Tibial artery (tissue), 4 donors: Measurements from ENCODE around the gene ZBTB7C.

Experiments
- DNase-seq, 2 donors: peaks; one replicate each; pipeline ENCODE4 v3.0.0-alpha.2; 2019
- H3K27ac ChIP-seq, 2 donors: fragments of 200-600 bp; sonication (generic) in 1 of 2; 1 replicate in 1 of 2; 2 replicates in 1 of 2; pipeline ENCODE4 v1.5.1; 2018 to 2019; ENCODE audit warnings: mild to moderate bottlenecking in 1 of 2
- H3K27me3 ChIP-seq, 2 donors: fragments of 200-600 bp; sonication (generic) in 1 of 2; one replicate each; pipeline versions ENCODE4 v1.5.1 to v1.6.0; 2016 to 2019
- H3K36me3 ChIP-seq, 3 donors: fragments of 200-600 bp; sonication (generic) in 2 of 3; one replicate each; pipeline ENCODE4 v1.5.1; 2016 to 2019; ENCODE audit warnings: mild to moderate bottlenecking in 2 of 3
- H3K4me1 ChIP-seq, 4 donors: fragments of 200-600 bp; sonication (generic) in 2 of 4; 1 replicate in 3 of 4; 2 replicates in 1 of 4; pipeline ENCODE4 v1.5.1; 2016 to 2019
- H3K4me3 ChIP-seq, 2 donors: fragments of 200-600 bp; sonication (generic) in 1 of 2; 1 replicate in 1 of 2; 2 replicates in 1 of 2; pipeline ENCODE4 v1.5.1; 2018 to 2019; ENCODE audit warnings: mild to moderate bottlenecking in 2 of 2
- H3K9me3 ChIP-seq, 3 donors: fragments of 200-600 bp; sonication (generic) in 1 of 3; one replicate each; pipeline ENCODE4 v1.5.1; 2016 to 2019
- CTCF ChIP-seq, 2 experiments: fragments of 200-600 bp in 1 of 2; fragments of 450-650 bp in 1 of 2; IDR thresholded peaks; one replicate each; pipeline ENCODE4 v1.5.1; 2017 to 2019; ENCODE audit warnings: antibody characterized with exemption in 2 of 2, mild to moderate bottlenecking in 1 of 2, moderate library complexity in 1 of 2
- intact Hi-C: fragments of 100-400 bp; cut with DNase I; formaldehyde crosslinking; loops from one replicate; pipeline ENCODE4 v1.15.0; 2023; ENCODE audit warnings: low total_unique reads

ZBTB7C gene

GRCh38 chr18:48031641-48032040 lies 377.5 kb downstream of the ZBTB7C start:
- intact Hi-C loops = loop anchor here (2.0 to 10.0 kb wide), 2 partner anchors 303 to 415 kb away; no protein-coding TSS in a partner anchor
- no peak for TF ChIP-seq CTCF (IDR thresholded peaks at IDR 0.05)
- peak; percentile 10 to 62 for DNase-seq
- H3K4me3 ChIP-seq = no peak overlapping the region
- no peaks in the 10 kb centered on the region for H3K27me3 ChIP-seq
- no peak overlapping the region for H3K27ac ChIP-seq
- H3K9me3 ChIP-seq = no peaks in the 10 kb centered on the region
- peaks cover 0 to 7% (median 0%) of the 10 kb centered on the region in 3 donors for H3K36me3 ChIP-seq
- peaks cover 0 to 36% (median 19%) of the 10 kb centered on the region in 4 donors for H3K4me1 ChIP-seq

GRCh38 chr18:48030616-48031480 lies 378.3 kb downstream of the ZBTB7C start:
- peaks cover 0 to 7% (median 0%) of the 10 kb centered on the region in 3 donors for H3K36me3 ChIP-seq
- no peak overlapping the region for H3K27ac ChIP-seq
- peak; percentile 70 for TF ChIP-seq CTCF (IDR thresholded peaks at IDR 0.05)
- peaks cover 0 to 40% (median 24%) of the 10 kb centered on the region in 4 donors for H3K4me1 ChIP-seq
- H3K4me3 ChIP-seq = no peak overlapping the region
- intact Hi-C loops = loop anchor here (2.0 to 10.0 kb wide), 2 partner anchors 304 to 416 kb away; no protein-coding TSS in a partner anchor
- DNase-seq = peak; percentile 30 to 70
- no peaks in the 10 kb centered on the region for H3K27me3 ChIP-seq
- no peaks in the 10 kb centered on the region for H3K9me3 ChIP-seq

GRCh38 chr18:48029296-48029986 lies 379.7 kb downstream of the ZBTB7C start:
- Histone ChIP-seq H3K4me3 (no peak overlapping the region), H3K36me3 (peaks cover 0 to 7% (median 0%) of the 10 kb centered on the region in 3 donors), H3K27me3 (no peaks in the 10 kb centered on the region), H3K4me1 (peaks cover 0 to 33% (median 24%) of the 10 kb centered on the region in 4 donors), H3K27ac (no peak overlapping the region), H3K9me3 (no peaks in the 10 kb centered on the region)
- intact Hi-C loops = no loop called here
- TF ChIP-seq CTCF (IDR thresholded peaks at IDR 0.05) = no peak
- DNase-seq = peak in 1 of 2 donors; percentile 61

- DNase-seq = peak in 1 of 2 donors; percentile 62
- no peak for TF ChIP-seq CTCF (IDR thresholded peaks at IDR 0.05)
- H3K27me3 ChIP-seq = no peaks in the 10 kb centered on the region
- H3K4me1 ChIP-seq = peaks cover 0 to 36% (median 22%) of the 10 kb centered on the region in 4 donors
- intact Hi-C loops = no loop called here
- no peaks in the 10 kb centered on the region for H3K9me3 ChIP-seq
- no peak overlapping the region for H3K4me3 ChIP-seq
- H3K27ac ChIP-seq = peak overlapping the region; percentile 58 to 71
- peaks cover 0 to 7% (median 0%) of the 10 kb centered on the region in 3 donors for H3K36me3 ChIP-seq
Measured at GRCh38 chr18:48028696-48029095, 380.5 kb downstream of the ZBTB7C start.

- peak in 1 of 2 donors; percentile 52 for DNase-seq
- Histone ChIP-seq H3K9me3 (no peaks in the 10 kb centered on the region), H3K4me3 (no peak overlapping the region), H3K27ac (peak overlapping the region; percentile 58 to 71), H3K36me3 (peaks cover 0 to 7% (median 0%) of the 10 kb centered on the region in 3 donors), H3K27me3 (no peaks in the 10 kb centered on the region), H3K4me1 (peaks cover 0 to 42% (median 28%) of the 10 kb centered on the region in 4 donors)
- no peak for TF ChIP-seq CTCF (IDR thresholded peaks at IDR 0.05)
- intact Hi-C loops = no loop called here
Measured at GRCh38 chr18:48028081-48028480, 381.1 kb downstream of the ZBTB7C start.
